GM12875 (cell line): ENCODE data around the gene ARHGDIB.

Experiments used
- H3K4me3 ChIP-seq: one replicate; pipeline ENCODE4 v1.5.1; 2011; ENCODE audit warnings: low read depth, low read length, control low read depth
- TF ChIP-seq, protein P1 (sequence below): IDR thresholded peaks from 2 replicates; pipeline ENCODE4 v1.5.1; 2011; ENCODE audit warnings: low read depth, mild to moderate bottlenecking, control low read depth, inconsistent platforms, low read length, moderate library complexity, borderline replicate concordance; ENCODE audit not compliant: insufficient read depth

Gene ARHGDIB

DNA sequence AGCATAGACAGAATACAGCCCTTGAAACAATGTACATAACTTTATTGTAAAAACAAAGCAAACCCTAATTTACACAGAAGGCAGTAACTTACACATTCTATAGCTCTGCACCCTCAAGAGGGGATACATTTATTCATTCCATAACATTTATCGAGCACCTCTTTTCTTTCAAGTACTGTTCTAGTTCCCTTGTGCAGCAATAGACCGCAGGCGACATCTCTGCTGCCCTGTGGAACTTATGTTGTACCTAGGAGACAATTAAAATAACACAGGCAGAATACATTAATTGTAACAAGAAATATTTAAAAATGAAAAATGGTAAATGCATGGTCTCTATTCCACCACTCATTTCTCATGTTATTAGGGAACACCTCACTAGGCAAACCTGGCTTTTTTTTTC is 1.4 kb upstream of the ARHGDIB start:
- TF ChIP-seq, protein P1, sequence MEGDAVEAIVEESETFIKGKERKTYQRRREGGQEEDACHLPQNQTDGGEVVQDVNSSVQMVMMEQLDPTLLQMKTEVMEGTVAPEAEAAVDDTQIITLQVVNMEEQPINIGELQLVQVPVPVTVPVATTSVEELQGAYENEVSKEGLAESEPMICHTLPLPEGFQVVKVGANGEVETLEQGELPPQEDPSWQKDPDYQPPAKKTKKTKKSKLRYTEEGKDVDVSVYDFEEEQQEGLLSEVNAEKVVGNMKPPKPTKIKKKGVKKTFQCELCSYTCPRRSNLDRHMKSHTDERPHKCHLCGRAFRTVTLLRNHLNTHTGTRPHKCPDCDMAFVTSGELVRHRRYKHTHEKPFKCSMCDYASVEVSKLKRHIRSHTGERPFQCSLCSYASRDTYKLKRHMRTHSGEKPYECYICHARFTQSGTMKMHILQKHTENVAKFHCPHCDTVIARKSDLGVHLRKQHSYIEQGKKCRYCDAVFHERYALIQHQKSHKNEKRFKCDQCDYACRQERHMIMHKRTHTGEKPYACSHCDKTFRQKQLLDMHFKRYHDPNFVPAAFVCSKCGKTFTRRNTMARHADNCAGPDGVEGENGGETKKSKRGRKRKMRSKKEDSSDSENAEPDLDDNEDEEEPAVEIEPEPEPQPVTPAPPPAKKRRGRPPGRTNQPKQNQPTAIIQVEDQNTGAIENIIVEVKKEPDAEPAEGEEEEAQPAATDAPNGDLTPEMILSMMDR = no peak
- H3K4me3 ChIP-seq = no peak overlapping the region

DNA sequence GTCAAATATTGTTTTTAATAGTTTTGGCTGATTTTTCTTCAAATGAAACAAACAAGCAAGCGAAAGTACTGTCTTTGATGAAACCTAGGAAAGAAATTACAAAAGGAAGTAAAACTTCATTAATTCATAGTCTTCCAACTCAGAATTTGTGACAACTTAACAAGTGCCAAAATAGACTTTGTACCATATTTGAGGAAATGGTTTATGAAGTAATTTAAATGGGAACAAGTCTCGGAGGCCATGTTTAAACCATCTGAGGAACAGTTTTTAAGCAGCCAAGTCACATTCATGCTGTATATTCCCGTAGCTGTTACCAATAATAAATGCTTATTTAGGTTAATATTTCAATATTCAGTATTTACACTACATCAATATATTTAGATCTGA is 745 bp upstream of the ARHGDIB start:
- TF ChIP-seq, protein P1 = no peak
- H3K4me3 ChIP-seq = peak overlapping the region; percentile 89

DNA sequence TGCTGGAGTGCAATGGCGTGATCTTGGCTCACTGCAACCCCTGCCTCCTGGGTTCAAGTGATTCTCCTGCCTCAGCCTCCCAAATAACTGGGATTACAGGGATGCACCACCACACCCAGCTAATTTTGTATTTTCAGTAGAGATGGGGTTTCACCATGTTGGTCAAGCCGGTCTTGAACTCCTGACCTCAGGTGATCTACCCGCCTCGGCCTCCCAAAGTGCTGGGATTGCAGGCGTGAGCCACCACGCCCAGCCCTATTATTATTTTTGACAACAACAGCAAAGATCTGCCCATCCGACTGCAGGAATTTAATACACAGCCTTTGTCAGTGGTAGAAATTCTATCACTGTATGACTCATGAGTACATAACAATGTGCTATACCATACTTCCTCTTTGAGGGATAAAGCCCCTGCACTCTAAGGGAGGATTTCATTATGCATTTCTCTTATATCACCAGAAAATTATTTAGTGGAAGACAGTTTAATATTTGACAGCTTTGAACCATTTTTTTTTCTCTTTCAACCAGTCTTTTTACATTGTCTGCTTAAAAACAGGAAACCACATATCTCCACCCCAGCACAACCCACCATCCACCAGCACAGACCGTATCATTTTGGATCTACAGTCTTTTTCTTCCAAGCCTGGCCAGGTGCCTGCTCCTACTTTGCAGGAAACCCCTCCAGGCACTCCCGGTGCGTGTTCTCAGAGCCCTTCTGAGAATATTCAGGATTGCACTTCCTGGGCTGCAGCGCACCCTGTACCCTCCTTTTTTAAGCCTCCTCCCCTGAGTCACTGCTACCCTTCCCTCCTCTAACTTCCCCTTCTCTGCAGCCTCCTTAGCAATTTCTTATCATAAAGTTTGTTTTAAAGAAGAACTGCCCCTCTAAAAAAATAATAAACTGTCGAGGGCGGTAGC is 594 bp downstream of the ARHGDIB start:
- TF ChIP-seq, protein P1 = no peak
- H3K4me3 ChIP-seq = peak overlapping the region; percentile 89

DNA sequence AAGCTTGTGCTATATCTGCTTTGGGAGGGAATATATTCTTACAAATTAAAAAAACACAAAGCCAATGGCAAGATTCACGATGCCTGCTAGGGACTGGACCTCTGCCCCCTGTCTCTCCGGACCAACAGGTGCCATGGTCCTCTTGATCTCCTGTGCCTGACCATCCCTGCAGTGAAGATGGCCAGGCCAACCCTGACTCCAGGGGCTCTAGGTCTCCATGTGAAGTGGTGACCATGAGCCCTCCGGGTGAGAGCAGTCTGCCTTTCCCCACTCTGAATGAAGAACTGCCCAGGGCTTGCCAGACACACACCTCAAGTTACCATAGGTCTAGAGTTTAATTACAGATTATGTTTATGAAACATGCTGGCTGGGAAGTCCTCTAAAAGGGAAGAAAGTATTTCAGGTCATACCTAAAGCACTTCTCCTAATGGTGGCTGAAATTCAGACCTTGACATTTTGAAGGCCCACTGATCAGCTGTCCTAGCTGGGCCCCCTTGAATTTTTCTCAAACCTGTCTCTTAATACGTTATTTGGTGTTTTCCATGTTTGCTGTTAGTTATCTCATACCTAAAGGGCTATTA is 1.4 kb downstream of the ARHGDIB start:
- TF ChIP-seq, protein P1 = no peak
- H3K4me3 ChIP-seq = peak overlapping the region; percentile 89

DNA sequence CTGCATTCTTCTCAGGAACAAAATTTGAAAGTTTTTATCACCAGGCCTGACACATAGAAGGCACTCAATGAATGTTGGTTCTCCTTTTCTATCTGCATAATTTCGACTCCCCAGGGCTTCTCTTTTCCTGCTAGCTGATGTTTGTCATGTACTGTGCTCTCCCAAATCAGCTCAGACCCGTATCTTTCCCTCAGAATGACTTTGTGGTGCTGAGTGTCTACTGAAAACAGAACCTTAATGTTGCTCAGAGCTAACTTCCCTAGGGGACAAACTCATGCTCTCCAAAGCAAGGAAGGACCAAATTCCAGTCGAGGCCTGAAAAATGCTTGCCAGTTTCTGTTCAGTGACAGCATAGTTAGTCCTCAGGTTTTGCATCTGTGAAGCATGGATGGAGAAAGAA is 1.9 kb downstream of the ARHGDIB start:
- peak overlapping the region; percentile 89 for H3K4me3 ChIP-seq
- TF ChIP-seq, protein P1 = no peak

DNA sequence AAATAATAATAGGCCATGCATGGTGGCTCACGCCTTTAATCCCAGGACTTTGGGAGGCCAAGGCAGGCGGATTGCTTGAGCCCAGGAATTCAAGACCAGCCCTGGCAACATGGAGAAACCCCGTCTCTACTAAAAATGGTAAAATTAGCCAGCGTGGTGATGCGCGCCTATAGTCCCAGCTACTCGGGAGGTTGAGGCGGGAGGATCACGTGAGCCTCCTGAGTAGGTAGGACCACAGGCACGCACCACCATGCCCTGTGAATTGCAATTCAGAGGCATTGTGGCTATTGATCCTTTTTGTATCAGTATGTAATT is 2.3 kb downstream of the ARHGDIB start:
- TF ChIP-seq, protein P1 = no peak
- H3K4me3 ChIP-seq = peak overlapping the region; percentile 89

DNA sequence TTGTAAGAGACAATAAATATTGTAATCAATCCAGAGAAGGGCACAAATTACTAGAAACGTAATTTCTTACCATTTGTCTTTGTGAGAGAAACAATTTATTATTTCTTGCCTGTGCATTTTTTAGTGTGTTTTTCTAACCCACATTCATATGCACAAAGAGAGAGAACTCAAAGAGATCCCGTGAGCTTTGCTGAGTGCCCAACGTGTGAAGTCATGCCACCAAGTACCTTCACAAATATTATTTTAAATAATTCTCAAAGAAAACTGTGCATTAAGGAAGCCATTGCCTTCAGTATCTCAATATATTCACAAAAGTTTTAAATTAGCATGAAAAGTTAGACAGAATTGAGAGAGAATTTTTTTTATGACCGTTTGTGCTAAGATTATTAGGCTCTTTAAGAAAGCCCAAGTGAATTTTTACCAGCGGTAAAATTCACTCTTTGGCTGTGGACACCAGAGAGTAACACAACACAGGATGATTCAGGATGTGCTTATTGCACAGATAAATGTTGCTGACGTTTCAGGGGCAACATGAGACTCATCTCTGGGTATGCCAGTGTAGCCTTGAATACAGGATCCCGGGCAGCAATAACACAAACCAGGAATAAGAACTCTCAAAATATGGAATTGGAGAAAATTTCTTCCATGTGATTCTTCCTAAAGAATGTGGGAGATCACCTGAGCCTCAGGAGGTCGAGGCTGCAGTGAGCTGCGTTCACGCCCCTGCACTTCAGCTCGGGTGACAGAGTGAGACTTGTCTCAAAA is 2.9 kb downstream of the ARHGDIB start:
- TF ChIP-seq, protein P1 = no peak
- peak overlapping the region; percentile 89 for H3K4me3 ChIP-seq
